B cell (primary cell): ENCODE measurements around the gene HABP2. TPM values are rescaled to one million over a fixed set of nuclear protein-coding genes. Genes with fewer than 3 reads are reported as not detected.

ENCODE experiments used
- ATAC-seq: fragments of 200-7000 bp; cut with Tn5 transposase; one replicate; pipeline ENCODE4 v1.10.0; 2021; ENCODE audit warnings: low read depth, mild to moderate bottlenecking, moderate number of reproducible peaks, moderate library complexity
- CTCF ChIA-PET: fragments of 350-600 bp; sonication (Branson Sonifier 250); formaldehyde crosslinking; loops from one replicate; lab custom pipeline; 2021; ENCODE audit warnings: antibody characterized with exemption, inconsistent platforms; lab: Charles Lee
- POLR2A ChIA-PET: fragments of 350-600 bp; sonication (Branson Sonifier 250); formaldehyde crosslinking; loops from one replicate; lab custom pipeline; 2021; ENCODE audit warnings: antibody characterized with exemption; lab: Charles Lee
- DNase-seq: peaks from one replicate; pipeline ENCODE4 v3.0.0; 2013
- H2AFZ ChIP-seq: 2 replicates; pipeline ENCODE4 v1.6.1; 2012; ENCODE audit warnings: mild to moderate bottlenecking, low read depth, low read length; ENCODE audit not compliant: insufficient read depth, poor library complexity, severe bottlenecking
- H3K27ac ChIP-seq, 2 donors: 1 replicate in 1 of 2; 2 replicates in 1 of 2; pipeline ENCODE4 v1.5.1; 2012 to 2013; ENCODE audit warnings: low read length in 2 of 2, mild to moderate bottlenecking in 2 of 2, moderate library complexity in 1 of 2
- H3K27me3 ChIP-seq, 4 experiments: fragments of 200-600 bp in 1 of 4; sonication (generic) in 1 of 4; replicated peaks in 1 of 4; 1 replicate in 2 of 4; 2 replicates in 2 of 4; pipeline versions ENCODE4 v1.6.1 to v1.7.0; 2013 to 2016; ENCODE audit warnings: low read length in 3 of 4, mild to moderate bottlenecking in 2 of 4, mixed read lengths in 1 of 4, moderate library complexity in 1 of 4; ENCODE audit not compliant: insufficient read depth in 4 of 4, control insufficient read depth in 3 of 4; ENCODE audit errors: control extremely low read depth in 1 of 4
- H3K36me3 ChIP-seq, 2 experiments: replicated peaks in 1 of 2; 1 replicate in 1 of 2; 2 replicates in 1 of 2; pipeline versions ENCODE4 v1.6.1 to v1.7.1; 2013; ENCODE audit warnings: low read length in 1 of 2; ENCODE audit not compliant: insufficient read depth in 2 of 2, control insufficient read depth in 1 of 2; ENCODE audit errors: control extremely low read depth in 1 of 2, extremely low read depth in 1 of 2
- H3K4me1 ChIP-seq, 2 donors: fragments of 200-600 bp in 1 of 2; sonication (generic) in 1 of 2; 1 replicate in 1 of 2; 2 replicates in 1 of 2; pipeline versions ENCODE4 v1.5.1 to v1.6.1; 2013 to 2017; ENCODE audit warnings: low read length in 2 of 2; ENCODE audit not compliant: control insufficient read depth in 2 of 2, insufficient read depth in 2 of 2
- H3K4me2 ChIP-seq: replicated peaks from 2 replicates; pipeline ENCODE3; 2012; ENCODE audit warnings: mild to moderate bottlenecking, low read depth, low read length; ENCODE audit not compliant: poor library complexity, severe bottlenecking
- H3K4me3 ChIP-seq, 5 experiments: fragments of 200-600 bp in 1 of 5; sonication (generic) in 1 of 5; 1 replicate in 3 of 5; 2 replicates in 2 of 5; pipeline versions ENCODE4 v1.5.1 to v1.7.0; 2011 to 2016; ENCODE audit warnings: low read length in 4 of 5, mild to moderate bottlenecking in 4 of 5, low read depth in 2 of 5, control low read depth in 1 of 5, moderate library complexity in 1 of 5; ENCODE audit not compliant: insufficient read depth in 1 of 5; ENCODE audit errors: control extremely low read depth in 1 of 5, extremely low read depth in 1 of 5
- H3K79me2 ChIP-seq: fragments of 200-600 bp; sonication (generic); one replicate; pipeline ENCODE4 v1.6.0; 2016; ENCODE audit warnings: low read length; ENCODE audit not compliant: control insufficient read depth, insufficient read depth
- H3K9ac ChIP-seq: fragments of 200-600 bp; sonication (generic); 2 replicates; pipeline ENCODE4 v1.6.1; 2017; ENCODE audit warnings: mild to moderate bottlenecking, low read length, moderate library complexity
- H3K9me3 ChIP-seq, 3 donors: one replicate each; pipeline versions ENCODE4 v1.6.1 to v1.7.1; 2013; ENCODE audit warnings: low read length in 2 of 3; ENCODE audit not compliant: control insufficient read depth in 2 of 3, insufficient read depth in 1 of 3; ENCODE audit errors: control extremely low read depth in 1 of 3
- H4K20me1 ChIP-seq: 2 replicates; pipeline ENCODE4 v1.6.0; 2012; ENCODE audit warnings: mild to moderate bottlenecking, low read length; ENCODE audit not compliant: insufficient read depth, control insufficient read depth, poor library complexity, severe bottlenecking
- H3K27ac Mint-ChIP-seq: one replicate; pipeline ENCODE4 v1.8.0; 2021; ENCODE audit warnings: mixed read lengths
- H3K27me3 Mint-ChIP-seq: one replicate; pipeline ENCODE4 v1.8.0; 2021; ENCODE audit warnings: mixed read lengths
- H3K4me1 Mint-ChIP-seq: one replicate; pipeline ENCODE4 v1.8.0; 2021; ENCODE audit warnings: mixed read lengths
- H3K4me3 Mint-ChIP-seq: one replicate; pipeline ENCODE4 v1.8.0; 2021; ENCODE audit warnings: mixed read lengths
- H3K9me3 Mint-ChIP-seq: one replicate; pipeline ENCODE4 v1.8.0; 2022; ENCODE audit warnings: mixed read lengths; ENCODE audit not compliant: insufficient read depth
- EZH2 ChIP-seq: IDR thresholded peaks from 2 replicates; pipeline ENCODE4 v1.6.1; 2012; ENCODE audit warnings: borderline replicate concordance, low read depth, mild to moderate bottlenecking, moderate library complexity, low read length; ENCODE audit not compliant: insufficient read depth, poor library complexity, severe bottlenecking
- WGBS: methylation state at CpG from one replicate; pipeline ENCODE4 v1.1.5; 2013; ENCODE audit warnings: missing lambda C conversion rate; ENCODE audit not compliant: insufficient coverage; 5-methylcytosine and 5-hydroxymethylcytosine counted together
- intact Hi-C: fragments of 100-400 bp; cut with micrococcal nuclease; formaldehyde crosslinking; loops from one replicate; pipeline ENCODE4 v1.10.0; 2022
- polyA plus RNA-seq: library from polyadenylated mRNA; depleted of rRNA; stranded (reverse); fragments of >200 nt; gene quantifications from 2 replicates; pipeline ENCODE4 v1.2.3, GENCODE V29; 2012
- total RNA-seq, 2 donors: library from RNA; stranded (reverse); fragments of 120-200 nt in 1 of 2; gene quantifications; 1 replicate in 1 of 2; 2 replicates in 1 of 2; pipeline versions ENCODE4 v1.2.3 to v1.2.4, GENCODE V29; 2013 to 2022
- TF ChIP-seq, protein P1 (sequence below): fragments of 200-600 bp; IDR thresholded peaks from one replicate; pipeline ENCODE4 v1.8.0; 2022; ENCODE audit warnings: antibody characterized with exemption, mild to moderate bottlenecking

Gene HABP2
- total and polyA plus RNA-seq, 2 donors (not counting 1 experiment from before 2014, with no cell fraction given): not detected

GRCh38 chr10:113519681-113520115, 33.2 kb upstream of the HABP2 start:
- no peak overlapping the region for H3K4me3 ChIP-seq
- H3K27ac Mint-ChIP-seq: no peak overlapping the region
- no peaks in the 10 kb centered on the region for H3K79me2 ChIP-seq
- POLR2A ChIA-PET: no interaction called here
- TF ChIP-seq EZH2: no peak
- TF ChIP-seq, protein P1, sequence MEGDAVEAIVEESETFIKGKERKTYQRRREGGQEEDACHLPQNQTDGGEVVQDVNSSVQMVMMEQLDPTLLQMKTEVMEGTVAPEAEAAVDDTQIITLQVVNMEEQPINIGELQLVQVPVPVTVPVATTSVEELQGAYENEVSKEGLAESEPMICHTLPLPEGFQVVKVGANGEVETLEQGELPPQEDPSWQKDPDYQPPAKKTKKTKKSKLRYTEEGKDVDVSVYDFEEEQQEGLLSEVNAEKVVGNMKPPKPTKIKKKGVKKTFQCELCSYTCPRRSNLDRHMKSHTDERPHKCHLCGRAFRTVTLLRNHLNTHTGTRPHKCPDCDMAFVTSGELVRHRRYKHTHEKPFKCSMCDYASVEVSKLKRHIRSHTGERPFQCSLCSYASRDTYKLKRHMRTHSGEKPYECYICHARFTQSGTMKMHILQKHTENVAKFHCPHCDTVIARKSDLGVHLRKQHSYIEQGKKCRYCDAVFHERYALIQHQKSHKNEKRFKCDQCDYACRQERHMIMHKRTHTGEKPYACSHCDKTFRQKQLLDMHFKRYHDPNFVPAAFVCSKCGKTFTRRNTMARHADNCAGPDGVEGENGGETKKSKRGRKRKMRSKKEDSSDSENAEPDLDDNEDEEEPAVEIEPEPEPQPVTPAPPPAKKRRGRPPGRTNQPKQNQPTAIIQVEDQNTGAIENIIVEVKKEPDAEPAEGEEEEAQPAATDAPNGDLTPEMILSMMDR: no peak
- H4K20me1 ChIP-seq: no peaks in the 10 kb centered on the region
- no peaks in the 10 kb centered on the region for H3K9me3 Mint-ChIP-seq
- H3K27ac ChIP-seq: no peak overlapping the region
- no peak overlapping the region for H3K9ac ChIP-seq
- no peak for DNase-seq
- H3K4me2 ChIP-seq: no peak overlapping the region
- peaks cover 16% of the 10 kb centered on the region for H3K27me3 Mint-ChIP-seq
- intact Hi-C loops: no loop called here
- peaks cover 0 to 3% (median 0%) of the 10 kb centered on the region in 4 experiments for H3K27me3 ChIP-seq
- no peak overlapping the region for H2AFZ ChIP-seq
- no peak for ATAC-seq
- no peaks in the 10 kb centered on the region for H3K36me3 ChIP-seq
- no peaks in the 10 kb centered on the region for H3K4me1 ChIP-seq
- CTCF ChIA-PET: no interaction called here
- H3K4me3 Mint-ChIP-seq: no peak overlapping the region
- H3K9me3 ChIP-seq: no peaks in the 10 kb centered on the region
- H3K4me1 Mint-ChIP-seq: no peaks in the 10 kb centered on the region
- WGBS: 6% methylated on average over 3 of the region's 10 CpGs

DNA sequence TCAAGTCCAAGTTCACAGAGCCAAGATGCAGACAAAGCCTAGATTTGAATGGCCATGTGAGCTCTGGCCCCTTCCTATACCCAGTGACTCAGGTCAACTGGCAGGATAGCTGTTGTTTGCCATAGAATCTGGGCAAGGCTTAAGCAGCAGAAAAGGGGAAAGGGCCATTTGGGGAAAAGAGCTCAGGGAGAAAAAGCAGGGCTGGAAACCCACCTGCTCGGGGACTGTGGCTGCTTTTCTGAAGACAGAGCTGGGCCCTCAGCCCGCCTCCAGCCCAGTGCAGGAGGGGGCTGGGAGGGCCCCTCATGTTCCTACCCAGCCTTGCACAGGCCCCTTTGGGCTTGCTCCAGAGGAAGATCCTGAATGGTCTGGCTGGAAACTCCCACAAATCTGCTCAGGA, 32.6 kb upstream of the HABP2 start:
- Mint-ChIP-seq H3K9me3 (no peaks in the 10 kb centered on the region), H3K27ac (no peak overlapping the region), H3K27me3 (peaks cover 12% of the 10 kb centered on the region), H3K4me1 (no peaks in the 10 kb centered on the region), H3K4me3 (no peak overlapping the region)
- ChIA-PET CTCF (no interaction called here), POLR2A (no interaction called here)
- H3K9ac ChIP-seq: no peak overlapping the region
- no peaks in the 10 kb centered on the region for H3K36me3 ChIP-seq
- no peak for DNase-seq
- H3K27me3 ChIP-seq: no peaks in the 10 kb centered on the region
- H3K4me2 ChIP-seq: no peak overlapping the region
- no peak for ATAC-seq
- no peak overlapping the region for H3K4me3 ChIP-seq
- intact Hi-C loops: no loop called here
- no peak overlapping the region for H2AFZ ChIP-seq
- no peak overlapping the region for H3K27ac ChIP-seq
- no peaks in the 10 kb centered on the region for H4K20me1 ChIP-seq
- no peaks in the 10 kb centered on the region for H3K79me2 ChIP-seq
- H3K4me1 ChIP-seq: no peaks in the 10 kb centered on the region
- no peak for TF ChIP-seq EZH2
- TF ChIP-seq, protein P1: no peak
- H3K9me3 ChIP-seq: no peaks in the 10 kb centered on the region
- WGBS: 100% methylated on average over 2 of the region's 2 CpGs
